Activated naive CD8-positive, alpha-beta T cell treated with anti-CD3 and anti-CD28 coated beads, Interleukin-2, amount 50 U/mL, for 16 hours (primary cell): Measurements from ENCODE around the gene FNBP1L.

Source experiments
- DNase-seq: peaks from one replicate; pipeline ENCODE4 v3.0.0-alpha.2; 2020; ENCODE audit warnings: low read depth, low spot score

The FNBP1L gene

DNA sequence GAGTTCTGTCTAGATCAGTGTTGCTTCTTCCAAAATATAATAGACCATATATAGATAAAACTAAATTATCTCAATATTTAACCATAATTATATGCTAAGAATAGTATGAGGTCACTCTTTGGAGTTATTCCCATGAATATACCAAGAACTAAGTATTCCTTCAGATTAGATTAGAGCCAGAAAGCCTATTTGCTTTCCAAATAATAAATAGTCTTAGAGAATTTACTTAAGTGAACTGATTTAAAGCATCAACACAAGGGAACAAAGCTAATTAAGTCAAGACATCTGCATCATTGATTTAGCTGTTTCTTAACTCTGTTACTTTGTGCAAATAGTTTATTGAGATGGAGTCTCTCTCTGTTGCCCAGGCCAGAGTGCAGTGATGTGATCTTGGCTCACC is 35.7 kb downstream of the FNBP1L start:
- no peak for DNase-seq

DNA sequence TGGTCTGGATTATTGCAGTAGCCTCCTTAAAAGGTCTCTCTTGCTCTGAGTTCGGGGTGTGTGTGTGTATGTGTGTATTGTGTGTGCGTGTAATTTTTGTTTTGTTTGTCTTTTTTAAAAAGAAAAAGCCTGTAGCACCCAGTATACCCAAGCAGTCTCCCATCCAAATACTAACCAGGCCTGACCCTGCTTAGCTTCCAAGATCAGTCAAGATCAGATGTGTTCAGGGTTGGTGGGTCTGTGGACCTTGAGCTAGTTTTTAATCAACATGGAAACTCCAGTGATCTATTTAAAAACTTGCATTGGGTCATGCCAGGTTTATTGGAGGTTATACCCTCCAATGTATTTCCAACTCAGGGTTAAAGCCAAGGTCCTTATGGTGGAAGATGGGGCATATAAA is 40.3 kb downstream of the FNBP1L start:
- DNase-seq = no peak

DNA sequence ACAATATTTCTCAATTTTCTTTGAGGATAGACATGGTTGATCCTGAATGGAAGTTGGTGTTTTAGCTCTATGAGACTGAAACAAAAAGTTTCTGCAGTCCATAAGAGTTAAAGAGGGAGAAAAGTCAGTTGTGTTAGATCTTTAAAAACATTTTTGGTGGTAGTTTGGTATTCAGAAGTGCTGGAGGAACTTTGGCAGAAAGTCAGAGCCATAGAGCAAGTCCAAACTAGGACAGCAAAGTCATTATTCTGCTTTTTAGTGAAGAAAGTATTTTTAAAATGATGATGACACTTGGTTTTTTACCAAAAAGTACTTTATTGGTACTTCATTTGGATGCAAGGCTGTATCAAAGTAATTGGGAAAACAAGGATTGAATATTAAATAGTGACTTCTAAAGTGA is 41.8 kb downstream of the FNBP1L start:
- no peak for DNase-seq

DNA sequence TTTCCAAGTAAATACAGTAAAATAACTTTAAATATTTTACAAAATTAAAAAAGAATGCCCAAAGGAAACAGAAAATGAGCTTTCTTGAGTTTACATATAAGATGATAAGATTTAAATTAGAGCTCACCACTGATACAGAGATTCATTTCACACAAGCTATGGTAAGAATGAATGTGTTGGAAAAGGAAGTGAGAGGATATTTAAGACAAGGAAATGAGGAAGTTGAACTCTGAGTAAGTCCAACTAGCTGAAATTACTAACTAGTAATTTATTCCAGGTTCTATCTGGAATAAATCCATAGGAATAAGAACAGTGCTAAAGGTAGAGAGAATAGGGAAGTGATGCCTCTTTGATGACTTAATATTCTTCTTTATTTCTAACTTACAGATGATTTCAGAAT is 42.4 kb downstream of the FNBP1L start:
- DNase-seq = no peak

DNA sequence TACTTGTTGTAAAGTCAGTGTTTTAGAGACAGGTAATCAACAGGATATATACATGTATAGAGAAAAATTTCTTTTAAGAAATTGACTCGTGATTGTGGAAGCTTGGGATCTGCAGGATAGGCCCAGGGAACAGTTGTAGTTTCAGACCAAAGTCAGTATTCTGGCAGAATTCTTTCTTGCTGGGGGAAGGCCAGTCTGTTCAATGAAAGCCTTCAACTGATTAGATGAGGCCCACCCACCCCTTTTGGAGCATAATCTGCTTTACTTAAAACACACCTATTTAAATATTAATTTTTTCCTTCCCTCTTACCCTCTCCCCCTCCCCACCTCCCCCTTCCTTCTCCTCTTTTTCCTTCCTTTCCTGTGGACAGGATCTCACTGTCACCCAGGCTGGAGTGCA is 48.0 kb downstream of the FNBP1L start:
- no peak for DNase-seq

DNA sequence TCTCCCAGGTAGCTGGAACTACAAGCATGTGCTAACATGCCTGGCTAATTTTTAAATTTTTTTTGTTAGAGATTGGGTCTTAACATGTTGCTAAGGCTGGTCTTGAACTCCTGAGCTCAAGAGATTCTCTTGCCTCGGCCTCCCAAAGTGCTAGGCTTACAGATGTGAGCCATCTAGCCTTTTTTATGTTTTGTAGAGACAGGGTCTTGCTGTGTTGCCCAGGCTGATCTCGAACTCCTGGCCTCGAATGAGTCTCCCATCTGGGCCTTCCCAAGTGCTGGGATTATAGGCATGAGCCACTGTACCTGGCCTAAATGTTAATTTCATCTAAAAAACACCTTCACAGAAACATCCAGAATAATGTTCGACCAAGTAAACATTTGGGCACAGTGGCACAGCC is 48.6 kb downstream of the FNBP1L start:
- DNase-seq = no peak

DNA sequence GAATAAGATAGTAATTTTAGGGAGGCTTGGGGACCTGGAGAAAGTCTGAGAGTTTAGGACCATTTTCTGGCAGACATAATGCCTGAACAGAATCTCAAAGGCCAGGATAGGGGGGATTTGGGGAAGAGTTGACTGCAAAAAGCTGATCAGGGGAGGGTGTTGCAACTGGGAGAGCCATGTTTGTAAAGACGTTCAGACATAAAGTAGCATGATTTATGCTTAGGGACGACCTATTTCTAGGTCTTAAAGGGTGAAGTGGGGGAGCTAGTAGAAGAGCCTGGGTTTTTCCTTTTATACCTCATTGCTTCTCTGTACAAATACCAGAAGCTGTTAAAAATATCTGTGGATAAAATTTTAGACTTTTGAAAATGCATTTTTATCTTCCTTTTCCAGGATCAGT is 51.2 kb downstream of the FNBP1L start:
- no peak for DNase-seq

DNA sequence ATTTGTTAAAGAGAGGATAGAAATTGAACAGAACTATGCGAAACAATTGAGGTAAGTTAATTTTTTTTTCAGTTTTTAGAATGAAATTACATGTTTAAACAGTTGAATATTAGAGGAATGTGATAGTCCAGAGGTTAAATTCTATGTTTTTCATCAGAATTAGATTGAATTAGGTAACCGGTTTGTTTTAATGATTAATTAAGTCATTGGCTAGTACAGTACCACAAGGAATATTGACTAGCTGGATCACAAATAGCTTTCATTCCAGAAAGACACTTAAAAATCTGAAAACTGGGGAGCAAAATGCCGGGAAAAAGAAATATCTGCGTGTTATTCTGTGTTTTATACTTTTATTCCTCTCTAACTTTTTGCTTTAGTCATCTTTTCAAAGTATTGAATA is 51.6 kb downstream of the FNBP1L start:
- DNase-seq = no peak

DNA sequence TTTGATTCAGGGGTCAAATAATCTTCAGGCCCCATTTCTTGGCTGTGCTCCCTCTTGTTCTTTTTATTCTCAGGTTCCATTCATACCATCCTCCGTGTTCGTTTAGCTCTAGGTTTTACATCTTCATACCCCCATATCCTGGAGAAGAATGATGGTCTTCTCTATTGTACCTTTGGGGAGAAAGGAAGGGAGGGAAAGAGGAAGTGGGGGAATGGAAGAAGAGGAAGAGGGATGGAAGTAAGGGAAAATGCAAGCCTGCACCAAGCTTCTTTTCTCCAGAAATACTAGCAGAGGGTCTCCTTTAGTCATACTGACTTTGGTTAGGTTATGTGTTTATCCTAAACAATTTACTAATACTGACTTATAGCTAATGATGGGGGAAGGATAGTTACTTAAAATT is 52.4 kb downstream of the FNBP1L start:
- no peak for DNase-seq

DNA sequence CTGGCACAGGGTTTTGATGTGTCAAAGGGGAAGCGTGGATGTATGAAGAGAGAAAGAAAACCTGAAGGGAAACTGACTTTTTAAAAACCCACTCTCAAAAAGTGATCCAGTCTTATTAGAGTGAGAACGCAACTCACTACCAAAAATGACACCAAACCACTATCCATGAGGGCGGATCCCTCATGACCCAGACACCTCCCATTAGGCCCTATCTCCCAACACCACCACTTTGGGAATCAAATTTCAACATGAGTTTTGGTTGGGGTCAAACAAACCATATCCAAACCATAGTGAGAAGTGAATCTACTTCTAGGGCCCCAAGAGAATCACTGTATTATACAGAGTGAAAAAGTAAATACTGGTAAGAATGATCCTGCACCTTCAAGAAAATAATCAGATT is 53.5 kb downstream of the FNBP1L start:
- no peak for DNase-seq

DNA sequence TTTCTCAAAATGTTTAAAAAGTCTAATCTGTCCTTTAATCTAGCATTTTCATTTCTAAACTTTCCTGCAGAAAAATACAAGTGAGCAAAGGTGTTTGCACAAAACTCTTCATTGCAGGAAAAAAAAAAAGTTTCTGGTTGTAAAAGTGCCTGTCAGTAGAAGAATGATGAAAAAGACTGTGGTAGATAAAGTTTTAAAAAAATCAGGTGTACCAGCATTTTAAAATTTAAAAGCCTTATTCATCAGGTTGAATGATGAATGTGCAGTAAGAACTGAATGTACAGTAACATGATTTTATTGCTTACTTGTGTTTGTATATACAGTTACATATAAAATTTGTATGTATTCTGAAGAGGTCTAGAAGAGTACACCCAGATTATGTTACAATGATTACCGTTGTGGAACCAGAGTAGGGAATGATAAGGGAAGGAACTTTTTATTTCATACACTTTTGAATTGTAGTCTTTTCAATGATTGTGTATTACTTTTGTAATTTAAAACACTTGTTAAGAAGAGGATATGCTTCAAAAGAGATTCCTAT is 54.0 kb downstream of the FNBP1L start:
- DNase-seq = no peak

DNA sequence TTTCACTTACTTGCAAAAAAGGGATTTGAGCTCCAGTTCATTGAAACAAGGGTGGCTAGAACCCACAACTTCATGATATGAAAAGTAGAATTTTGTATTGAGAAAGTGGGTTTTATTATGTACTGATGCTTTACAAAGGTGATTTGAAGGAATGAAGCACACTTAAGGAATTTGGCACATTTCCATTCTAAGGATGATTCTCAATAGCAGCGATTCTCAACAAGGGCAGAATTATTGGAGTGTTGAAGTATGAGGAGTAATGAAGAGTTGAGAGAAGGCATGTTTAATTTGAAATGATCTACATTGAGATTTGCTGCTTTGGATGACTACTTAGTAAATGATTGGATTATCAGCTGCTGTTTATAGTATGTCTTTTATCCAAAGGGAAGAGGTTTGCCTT is 54.7 kb downstream of the FNBP1L start:
- DNase-seq = no peak

DNA sequence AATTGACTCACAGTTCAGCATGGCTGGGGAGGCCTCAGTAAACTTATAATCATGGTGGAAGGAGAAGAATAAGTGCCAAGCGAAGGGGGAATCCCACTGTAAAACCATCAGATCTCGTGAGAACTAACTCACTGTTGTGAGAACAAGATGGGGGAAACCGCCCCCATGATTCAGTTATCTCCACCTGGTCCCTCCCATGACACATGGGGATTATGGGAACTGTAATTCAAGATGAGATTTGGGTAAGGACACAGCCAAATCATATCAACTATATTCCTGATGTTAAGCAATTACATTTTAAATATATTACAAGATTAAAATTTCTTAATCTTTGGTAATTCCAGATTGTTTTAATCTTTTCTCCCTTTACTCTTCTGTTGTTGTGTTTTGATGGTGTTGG is 55.2 kb downstream of the FNBP1L start:
- no peak for DNase-seq

DNA sequence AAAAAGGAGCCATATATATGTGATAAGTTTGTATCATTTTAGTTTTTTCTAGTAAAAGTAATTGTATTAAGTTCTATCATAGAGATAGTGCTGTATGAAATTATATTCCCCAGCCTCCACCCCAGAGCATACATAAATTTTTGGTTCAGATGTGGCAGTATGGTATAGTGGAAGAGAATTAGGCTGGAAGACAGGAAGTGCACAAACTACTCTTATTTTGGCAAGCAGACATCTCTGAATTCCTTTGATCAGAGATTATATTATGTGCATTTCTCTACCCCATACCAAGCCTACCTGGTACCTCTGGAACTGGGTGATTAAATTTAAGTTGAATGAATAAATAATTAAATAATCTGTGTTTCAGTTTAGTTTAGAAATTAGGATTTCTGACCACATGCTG is 55.9 kb downstream of the FNBP1L start:
- DNase-seq = no peak

DNA sequence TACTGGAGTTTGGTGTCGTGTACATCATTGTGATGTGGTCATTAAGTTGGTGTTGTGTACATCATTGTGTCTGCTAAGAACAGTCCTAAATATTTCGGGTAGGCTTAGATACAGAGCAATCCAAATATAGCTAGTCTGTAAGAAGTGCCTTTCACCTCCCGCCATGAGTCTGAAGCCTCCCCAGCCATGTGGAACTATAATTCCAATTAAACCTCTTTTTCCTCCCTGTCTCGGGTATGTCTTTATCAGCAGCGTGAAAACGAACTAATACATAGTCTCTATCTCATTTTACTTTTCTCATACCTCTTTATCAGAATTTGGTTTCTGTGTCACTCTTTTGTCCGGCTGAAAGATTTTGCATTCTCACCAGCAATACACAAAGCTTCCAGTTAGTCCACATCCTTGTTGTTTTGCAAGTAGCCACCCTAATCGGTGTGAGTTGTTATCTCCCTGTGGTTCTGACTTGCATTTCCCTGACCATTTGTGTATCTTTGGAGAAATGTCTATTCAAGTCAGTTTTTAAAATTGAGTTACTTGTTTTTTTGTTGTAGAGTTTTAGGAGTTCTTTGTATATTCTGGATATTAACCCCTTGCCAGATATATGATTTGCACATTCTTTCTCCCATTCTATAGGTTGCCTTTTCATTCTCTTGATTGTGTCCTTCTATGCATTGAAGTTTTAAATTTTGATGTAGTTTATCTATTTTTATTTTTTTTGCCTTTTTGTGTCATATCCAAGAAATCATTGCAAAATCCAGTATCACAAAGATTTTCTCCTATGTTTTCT is 56.5 kb downstream of the FNBP1L start:
- no peak for DNase-seq

DNA sequence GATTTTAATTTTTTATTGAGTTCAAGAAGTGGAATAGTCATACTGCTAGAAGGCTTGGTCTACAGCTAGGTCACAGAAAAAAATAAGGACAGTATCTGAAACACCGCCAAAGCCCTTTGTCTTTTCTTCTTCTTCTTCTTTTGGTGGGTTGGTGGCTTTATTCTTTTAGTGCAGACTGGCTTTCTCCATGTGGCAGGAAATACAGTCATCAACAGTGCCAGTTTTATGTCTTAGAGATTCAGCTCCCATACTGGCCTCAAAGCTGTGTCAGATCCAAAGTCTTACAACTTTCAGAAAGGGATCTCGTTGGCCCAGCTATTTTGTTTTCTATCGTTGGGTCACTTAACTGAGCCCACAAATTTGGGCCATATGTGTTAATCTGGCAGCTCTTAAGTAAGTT is 58.2 kb downstream of the FNBP1L start:
- DNase-seq = no peak

DNA sequence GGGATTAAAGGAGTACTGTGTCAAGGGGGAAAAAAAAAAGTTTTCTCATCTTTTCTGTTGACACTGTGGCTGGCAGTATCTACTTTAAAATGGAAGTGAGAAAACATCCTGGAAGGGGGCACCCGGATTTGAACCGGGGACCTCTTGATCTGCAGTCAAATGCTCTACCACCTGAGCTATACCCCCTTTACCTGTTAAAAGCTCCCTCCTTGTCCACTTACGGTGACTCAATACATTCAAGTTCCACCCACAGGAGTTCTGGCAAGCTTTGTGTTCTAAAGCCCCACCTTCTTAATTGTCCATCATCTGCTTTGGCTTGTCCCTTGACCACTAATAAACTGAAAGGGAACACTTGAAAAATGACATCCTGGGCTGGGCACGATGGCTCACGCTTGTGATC is 68.2 kb downstream of the FNBP1L start:
- no peak for DNase-seq

DNA sequence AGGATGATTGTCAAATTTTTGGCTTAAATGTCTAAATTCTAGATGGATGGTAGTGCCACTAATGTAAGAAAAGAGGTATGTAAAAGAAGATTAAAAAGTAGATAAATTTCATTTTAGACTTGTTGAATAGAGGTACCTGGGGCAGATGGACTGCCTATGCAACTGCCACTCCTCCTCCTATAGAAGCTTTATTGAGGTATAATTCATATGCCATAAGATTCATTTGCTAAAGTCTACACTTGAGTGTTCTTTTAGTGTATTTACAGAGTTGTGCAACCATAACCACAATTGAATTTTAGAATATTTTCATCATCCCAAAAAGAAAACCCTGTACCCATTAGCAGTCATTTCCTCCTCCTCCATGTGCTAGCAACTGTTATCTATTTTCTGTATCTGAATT is 70.6 kb downstream of the FNBP1L start:
- no peak for DNase-seq

DNA sequence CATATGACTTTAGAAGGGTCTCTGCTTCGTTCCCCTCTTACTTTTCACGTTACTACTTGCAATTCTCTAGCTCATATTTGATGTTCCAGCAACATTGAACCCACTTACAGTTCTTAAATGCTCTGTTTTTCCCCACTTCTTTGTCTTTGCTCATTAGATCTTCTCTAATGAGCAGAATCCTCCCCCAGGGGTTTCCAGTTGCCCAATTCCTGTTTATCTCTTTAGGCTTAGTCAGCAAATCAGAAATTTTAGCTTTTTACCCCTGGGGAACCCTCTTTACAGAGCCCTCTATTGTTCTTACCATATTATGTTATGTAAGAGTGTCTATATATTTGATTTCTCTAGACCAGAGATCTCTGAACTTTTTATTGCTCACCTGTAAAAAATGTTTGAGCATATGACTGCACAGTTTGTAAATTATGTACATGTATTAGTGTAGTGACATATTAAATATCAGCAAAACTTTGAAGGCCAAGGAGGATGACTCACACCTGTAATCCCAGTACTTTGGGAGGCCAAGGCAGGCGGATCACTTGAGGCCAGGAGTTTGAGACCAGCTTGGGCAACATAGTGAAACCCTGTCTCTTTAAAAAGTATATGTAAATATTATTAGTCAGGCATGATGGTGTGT is 71.4 kb downstream of the FNBP1L start:
- no peak for DNase-seq

DNA sequence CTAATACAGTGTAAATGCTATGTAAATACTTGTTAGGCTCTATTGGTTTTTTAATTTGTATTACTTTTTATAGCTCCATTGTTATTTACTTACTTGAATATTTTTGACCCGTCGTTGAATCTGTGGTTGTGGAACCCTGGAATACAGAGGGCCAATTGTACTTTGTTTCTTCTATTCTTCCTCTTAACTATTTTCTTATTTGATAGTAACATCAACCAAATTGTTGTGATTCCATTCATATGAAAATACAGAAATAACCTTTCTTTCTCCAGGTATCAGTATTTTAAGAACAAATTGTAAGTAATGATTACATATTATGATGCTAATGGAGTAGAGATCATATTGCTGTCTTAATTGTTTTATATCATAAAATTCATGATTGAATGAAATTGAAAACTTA is 73.7 kb downstream of the FNBP1L start:
- DNase-seq = no peak

DNA sequence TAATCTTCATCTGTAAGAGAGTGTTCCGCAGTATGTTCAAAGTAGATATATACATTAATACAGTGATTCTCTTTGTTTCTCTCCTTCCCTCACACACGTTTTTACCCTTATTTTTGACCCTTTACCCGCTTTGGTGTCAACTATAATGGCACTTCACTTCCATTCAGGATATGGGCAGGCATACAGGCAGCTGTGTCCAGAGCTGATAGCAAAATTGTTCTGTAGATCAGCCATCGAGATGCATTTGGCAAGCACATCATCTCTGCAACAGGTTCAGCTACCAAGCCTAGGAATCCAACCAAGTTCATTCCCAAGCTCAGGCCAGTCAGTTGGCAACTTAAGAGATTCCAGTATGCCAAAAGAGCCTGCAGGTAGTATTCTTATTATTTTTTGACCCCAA is 74.8 kb downstream of the FNBP1L start:
- DNase-seq = no peak

DNA sequence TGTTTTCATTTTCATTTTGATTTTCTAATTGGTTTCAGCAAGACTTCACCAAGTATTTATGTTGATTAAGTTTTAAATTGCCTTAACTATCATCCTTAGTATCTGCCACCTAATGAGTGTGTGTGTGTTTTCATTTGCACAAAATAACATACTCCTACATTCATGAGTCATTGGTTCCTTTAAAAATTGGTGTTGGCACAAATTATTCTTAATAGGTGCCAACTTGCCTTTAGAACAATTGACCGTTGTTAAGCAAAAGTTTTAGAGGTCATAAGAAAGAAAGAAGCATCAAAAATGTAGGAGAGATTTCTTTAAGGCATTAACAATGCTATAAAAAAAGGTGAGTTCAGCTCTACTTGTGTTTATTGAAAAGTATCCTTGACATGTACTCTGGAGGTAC is 77.5 kb downstream of the FNBP1L start:
- no peak for DNase-seq

DNA sequence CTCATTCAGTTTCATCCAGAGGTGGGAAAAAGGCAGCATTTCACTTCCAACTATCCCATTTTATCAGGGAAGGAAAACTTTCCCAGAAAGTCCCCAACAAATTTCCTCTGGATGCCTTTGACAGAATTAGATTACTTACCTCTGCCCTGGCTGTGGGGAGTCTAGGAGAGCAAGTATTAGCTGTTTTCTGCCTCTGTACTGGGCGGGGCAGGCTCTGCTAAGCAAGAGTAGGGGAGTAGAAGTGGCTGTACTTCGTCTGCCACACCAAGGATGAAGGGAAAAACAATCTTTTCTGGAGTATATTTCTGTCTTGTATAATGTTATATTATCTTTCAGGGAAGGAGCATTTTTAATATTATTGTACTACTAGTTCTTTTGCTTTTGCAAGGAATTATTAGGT is 78.5 kb downstream of the FNBP1L start:
- no peak for DNase-seq
